ENCODE results near the gene AGK.

The AGK gene

DNA sequence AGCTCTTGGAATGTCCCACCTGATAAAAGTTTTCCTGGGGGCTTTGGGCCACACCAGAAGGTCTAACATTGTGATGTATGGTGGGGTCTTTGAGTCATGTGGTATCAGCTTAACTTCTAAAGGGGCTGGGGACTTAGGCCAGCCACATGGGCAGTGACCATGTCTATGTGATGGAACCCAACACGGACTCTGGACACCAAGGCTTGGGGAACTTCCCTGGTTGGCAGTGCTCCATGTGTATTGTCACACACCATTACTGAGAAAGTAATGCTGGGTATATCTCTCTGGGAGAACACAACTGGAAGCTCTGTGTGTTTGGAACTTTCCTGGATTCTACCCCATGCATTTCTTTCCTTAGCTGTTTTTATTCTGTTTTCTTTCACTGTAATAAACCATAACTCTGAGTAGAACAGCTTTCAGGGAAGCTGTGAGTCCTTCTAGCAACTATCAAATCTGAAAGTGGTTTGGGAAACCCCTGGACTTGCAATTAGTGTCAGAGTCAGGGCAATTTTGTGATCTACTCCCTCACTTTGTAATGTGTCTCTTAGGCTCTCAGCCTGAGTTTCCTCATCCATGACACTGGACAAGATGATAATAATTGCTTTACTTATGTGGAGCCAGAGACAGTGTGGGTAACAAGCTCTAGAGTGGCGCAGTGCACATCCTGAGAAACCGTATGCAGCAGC is 28.4 kb upstream of the AGK start:
- H3K9ac ChIP-seq (ENCODE audit: low read length) = no peak overlapping the region
- H3K4me1 ChIP-seq (ENCODE audit: low read length) = no peaks in the 10 kb centered on the region
- H3K4me3 ChIP-seq (ENCODE audit: low read length) = no peak overlapping the region
- H2AFZ ChIP-seq (ENCODE audit: low read depth, low read length) = no peak overlapping the region
- H3K9me3 ChIP-seq (ENCODE audit: insufficient read depth, low read length) = no peaks in the 10 kb centered on the region
- H3K27ac ChIP-seq (ENCODE audit: low read length) = no peak overlapping the region
- TF ChIP-seq, protein P1, sequence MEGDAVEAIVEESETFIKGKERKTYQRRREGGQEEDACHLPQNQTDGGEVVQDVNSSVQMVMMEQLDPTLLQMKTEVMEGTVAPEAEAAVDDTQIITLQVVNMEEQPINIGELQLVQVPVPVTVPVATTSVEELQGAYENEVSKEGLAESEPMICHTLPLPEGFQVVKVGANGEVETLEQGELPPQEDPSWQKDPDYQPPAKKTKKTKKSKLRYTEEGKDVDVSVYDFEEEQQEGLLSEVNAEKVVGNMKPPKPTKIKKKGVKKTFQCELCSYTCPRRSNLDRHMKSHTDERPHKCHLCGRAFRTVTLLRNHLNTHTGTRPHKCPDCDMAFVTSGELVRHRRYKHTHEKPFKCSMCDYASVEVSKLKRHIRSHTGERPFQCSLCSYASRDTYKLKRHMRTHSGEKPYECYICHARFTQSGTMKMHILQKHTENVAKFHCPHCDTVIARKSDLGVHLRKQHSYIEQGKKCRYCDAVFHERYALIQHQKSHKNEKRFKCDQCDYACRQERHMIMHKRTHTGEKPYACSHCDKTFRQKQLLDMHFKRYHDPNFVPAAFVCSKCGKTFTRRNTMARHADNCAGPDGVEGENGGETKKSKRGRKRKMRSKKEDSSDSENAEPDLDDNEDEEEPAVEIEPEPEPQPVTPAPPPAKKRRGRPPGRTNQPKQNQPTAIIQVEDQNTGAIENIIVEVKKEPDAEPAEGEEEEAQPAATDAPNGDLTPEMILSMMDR (IDR thresholded peaks at IDR 0.05; ENCODE audit: low read depth, low read length) = no peak
- TF ChIP-seq EZH2phosphoT487 (IDR thresholded peaks at IDR 0.05; ENCODE audit: low read depth) = no peak
- H4K20me1 ChIP-seq (ENCODE audit: insufficient read depth, low read length) = no peaks in the 10 kb centered on the region
- H3K36me3 ChIP-seq (replicated peaks; ENCODE audit: low read depth, low read length) = no peaks in the 10 kb centered on the region
- no peaks in the 10 kb centered on the region for H3K79me2 ChIP-seq (ENCODE audit: low read length)
- H3K4me2 ChIP-seq (ENCODE audit: low read length) = no peak overlapping the region
- no peaks in the 10 kb centered on the region for H3K27me3 ChIP-seq (ENCODE audit: low read depth, low read length)

DNA sequence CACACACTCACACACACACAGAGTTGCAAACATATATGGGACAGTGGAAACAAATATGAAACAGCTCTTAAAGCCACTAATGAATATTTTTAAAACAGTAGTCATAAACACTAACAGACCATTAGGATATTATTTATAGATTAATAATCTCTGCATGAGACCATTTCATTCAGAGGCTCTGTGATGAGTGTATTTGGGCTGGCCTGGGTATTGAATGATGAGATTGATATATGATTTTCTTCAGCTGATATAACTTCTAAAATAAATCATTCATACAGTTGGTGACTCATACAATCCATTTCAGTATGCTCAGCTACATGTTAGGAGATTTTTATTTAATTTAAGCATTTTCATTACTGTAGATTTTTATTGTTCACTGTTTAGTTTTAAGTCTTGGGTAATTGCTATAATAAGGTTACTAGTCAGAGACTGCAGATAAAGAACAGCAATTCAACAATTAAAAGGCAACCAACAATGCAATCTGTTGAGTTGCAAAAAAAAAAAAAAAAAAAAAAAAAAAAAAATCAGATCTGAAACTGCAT is 25.2 kb upstream of the AGK start:
- no peaks in the 10 kb centered on the region for H3K79me2 ChIP-seq (ENCODE audit: low read length)
- H4K20me1 ChIP-seq (ENCODE audit: insufficient read depth, low read length) = no peaks in the 10 kb centered on the region
- H2AFZ ChIP-seq (ENCODE audit: low read depth, low read length) = no peak overlapping the region
- TF ChIP-seq, protein P1 (IDR thresholded peaks at IDR 0.05; ENCODE audit: low read depth, low read length) = no peak
- TF ChIP-seq EZH2phosphoT487 (IDR thresholded peaks at IDR 0.05; ENCODE audit: low read depth) = no peak
- H3K4me2 ChIP-seq (ENCODE audit: low read length) = no peak overlapping the region
- H3K27ac ChIP-seq (ENCODE audit: low read length) = no peak overlapping the region
- H3K36me3 ChIP-seq (replicated peaks; ENCODE audit: low read depth, low read length) = no peaks in the 10 kb centered on the region
- no peaks in the 10 kb centered on the region for H3K27me3 ChIP-seq (ENCODE audit: low read depth, low read length)
- H3K9me3 ChIP-seq (ENCODE audit: insufficient read depth, low read length) = no peaks in the 10 kb centered on the region
- H3K4me1 ChIP-seq (ENCODE audit: low read length) = no peaks in the 10 kb centered on the region
- H3K4me3 ChIP-seq (ENCODE audit: low read length) = no peak overlapping the region
- no peak overlapping the region for H3K9ac ChIP-seq (ENCODE audit: low read length)

DNA sequence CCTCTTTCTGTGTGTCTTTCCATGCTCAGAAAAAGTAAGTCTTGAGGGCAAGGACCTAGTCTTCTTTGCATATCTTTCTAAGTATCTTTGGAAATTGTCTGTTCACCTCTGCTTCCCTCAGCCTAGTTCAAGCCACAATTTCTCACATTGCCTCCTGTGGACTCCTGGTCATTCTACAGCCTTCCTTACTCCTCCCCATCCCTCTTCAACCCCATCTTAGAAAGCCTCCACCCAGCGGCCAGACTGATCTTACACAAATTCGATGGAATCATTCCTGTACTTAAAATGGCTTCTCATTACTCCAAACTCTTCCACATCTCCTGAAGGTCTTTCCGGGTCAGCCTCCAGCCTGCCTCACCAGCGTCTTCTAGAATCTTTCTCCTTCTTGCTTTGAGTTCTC is 24.1 kb upstream of the AGK start:
- no peak overlapping the region for H3K9ac ChIP-seq (ENCODE audit: low read length)
- no peaks in the 10 kb centered on the region for H3K9me3 ChIP-seq (ENCODE audit: insufficient read depth, low read length)
- no peak overlapping the region for H2AFZ ChIP-seq (ENCODE audit: low read depth, low read length)
- H3K36me3 ChIP-seq (replicated peaks; ENCODE audit: low read depth, low read length) = no peaks in the 10 kb centered on the region
- no peak overlapping the region for H3K4me3 ChIP-seq (ENCODE audit: low read length)
- TF ChIP-seq EZH2phosphoT487 (IDR thresholded peaks at IDR 0.05; ENCODE audit: low read depth) = no peak
- TF ChIP-seq, protein P1 (IDR thresholded peaks at IDR 0.05; ENCODE audit: low read depth, low read length) = no peak
- H3K27ac ChIP-seq (ENCODE audit: low read length) = no peak overlapping the region
- no peaks in the 10 kb centered on the region for H3K27me3 ChIP-seq (ENCODE audit: low read depth, low read length)
- H3K79me2 ChIP-seq (ENCODE audit: low read length) = no peaks in the 10 kb centered on the region
- H4K20me1 ChIP-seq (ENCODE audit: insufficient read depth, low read length) = no peaks in the 10 kb centered on the region
- H3K4me1 ChIP-seq (ENCODE audit: low read length) = no peaks in the 10 kb centered on the region
- H3K4me2 ChIP-seq (ENCODE audit: low read length) = no peak overlapping the region

DNA sequence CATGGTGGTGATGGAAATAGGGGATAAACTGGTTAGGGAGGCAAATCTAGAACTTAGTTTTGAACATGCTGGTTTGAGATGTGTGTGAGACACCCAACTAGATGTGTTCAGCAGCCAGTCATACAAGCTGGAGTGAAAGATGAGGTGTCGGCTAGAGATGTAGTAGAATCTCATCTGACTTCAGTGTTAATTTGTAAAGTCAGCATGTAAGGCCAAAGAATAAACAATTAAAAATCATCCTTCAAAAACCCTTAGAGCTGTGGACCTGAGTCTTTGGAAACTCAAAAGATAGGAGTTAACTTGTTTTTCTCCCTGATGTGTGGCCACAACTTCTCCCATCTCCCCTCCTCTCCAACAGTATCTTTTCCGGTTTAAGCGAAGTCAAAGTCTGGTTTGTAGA is 22.8 kb upstream of the AGK start:
- Histone ChIP-seq H4K20me1 (ENCODE audit: insufficient read depth, low read length) (no peaks in the 10 kb centered on the region), H3K79me2 (ENCODE audit: low read length) (no peaks in the 10 kb centered on the region), H2AFZ (ENCODE audit: low read depth, low read length) (no peak overlapping the region), H3K27me3 (ENCODE audit: low read depth, low read length) (no peaks in the 10 kb centered on the region), H3K4me2 (ENCODE audit: low read length) (no peak overlapping the region), H3K36me3 (replicated peaks; ENCODE audit: low read depth, low read length) (no peaks in the 10 kb centered on the region), H3K27ac (ENCODE audit: low read length) (no peak overlapping the region), H3K4me1 (ENCODE audit: low read length) (no peaks in the 10 kb centered on the region), H3K9ac (ENCODE audit: low read length) (no peak overlapping the region), H3K9me3 (ENCODE audit: insufficient read depth, low read length) (no peaks in the 10 kb centered on the region), H3K4me3 (ENCODE audit: low read length) (no peak overlapping the region)
- no peak for TF ChIP-seq EZH2phosphoT487 (IDR thresholded peaks at IDR 0.05; ENCODE audit: low read depth)
- TF ChIP-seq, protein P1 (IDR thresholded peaks at IDR 0.05; ENCODE audit: low read depth, low read length) = no peak

Data from OCI-LY3 (cell line).